ENCODE measurements around the gene RBBP7.
A peak's percentile ranks its signal among the peaks of the same experiment; 100 is the strongest.

- TF ChIP-seq EZH2 (IDR thresholded peaks at IDR 0.05; ENCODE audit: low read depth): no peak
- TF ChIP-seq CTCF (conservative IDR thresholded peaks at IDR 0.05): 0 out of 2 replicates have a peak, but pooled peaks have one; percentile 8
These were observed 33.8 kb downstream of the RBBP7 start for GRCh38 chrX:16836371-16836770.
